MM.1S (cell line): Measurements from ENCODE around the gene SLC25A11.
"Not testable (repeated sequence)": the region's sequence is repeated elsewhere in the genome, so short reads cannot be mapped to it uniquely, and the experiment has no call there.

Source experiments
- EZH2 ChIP-seq: fragments of 300-600 bp; sonication (generic); optimal IDR thresholded peaks from 2 replicates; pipeline ENCODE3; 2017; ENCODE audit warnings: low read depth, mild to moderate bottlenecking, antibody characterized with exemption, low read length, mixed read lengths
- TF ChIP-seq, protein P1 (sequence below): fragments of 300-600 bp; sonication (generic); IDR thresholded peaks from 2 replicates; pipeline ENCODE4 v1.5.1; 2016; ENCODE audit warnings: antibody characterized with exemption, low read length, mixed read lengths

GRCh38 chr17:4914551-4914950 lies 25.3 kb downstream of the SLC25A11 start:
- TF ChIP-seq, protein P1, sequence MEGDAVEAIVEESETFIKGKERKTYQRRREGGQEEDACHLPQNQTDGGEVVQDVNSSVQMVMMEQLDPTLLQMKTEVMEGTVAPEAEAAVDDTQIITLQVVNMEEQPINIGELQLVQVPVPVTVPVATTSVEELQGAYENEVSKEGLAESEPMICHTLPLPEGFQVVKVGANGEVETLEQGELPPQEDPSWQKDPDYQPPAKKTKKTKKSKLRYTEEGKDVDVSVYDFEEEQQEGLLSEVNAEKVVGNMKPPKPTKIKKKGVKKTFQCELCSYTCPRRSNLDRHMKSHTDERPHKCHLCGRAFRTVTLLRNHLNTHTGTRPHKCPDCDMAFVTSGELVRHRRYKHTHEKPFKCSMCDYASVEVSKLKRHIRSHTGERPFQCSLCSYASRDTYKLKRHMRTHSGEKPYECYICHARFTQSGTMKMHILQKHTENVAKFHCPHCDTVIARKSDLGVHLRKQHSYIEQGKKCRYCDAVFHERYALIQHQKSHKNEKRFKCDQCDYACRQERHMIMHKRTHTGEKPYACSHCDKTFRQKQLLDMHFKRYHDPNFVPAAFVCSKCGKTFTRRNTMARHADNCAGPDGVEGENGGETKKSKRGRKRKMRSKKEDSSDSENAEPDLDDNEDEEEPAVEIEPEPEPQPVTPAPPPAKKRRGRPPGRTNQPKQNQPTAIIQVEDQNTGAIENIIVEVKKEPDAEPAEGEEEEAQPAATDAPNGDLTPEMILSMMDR, result not testable (repeated sequence)
- not testable (repeated sequence) for TF ChIP-seq EZH2
